NCI-H146 treated with DMSO at 0.1 percent for 48 hours (cell line): Measurements from ENCODE around the gene CDH7.

Source experiments
- DNase-seq: peaks from one replicate; lab custom pipeline; 2025; ENCODE audit not compliant: unreplicated experiment; lab: John Stamatoyannopoulos, UW

CDH7 gene

DNA sequence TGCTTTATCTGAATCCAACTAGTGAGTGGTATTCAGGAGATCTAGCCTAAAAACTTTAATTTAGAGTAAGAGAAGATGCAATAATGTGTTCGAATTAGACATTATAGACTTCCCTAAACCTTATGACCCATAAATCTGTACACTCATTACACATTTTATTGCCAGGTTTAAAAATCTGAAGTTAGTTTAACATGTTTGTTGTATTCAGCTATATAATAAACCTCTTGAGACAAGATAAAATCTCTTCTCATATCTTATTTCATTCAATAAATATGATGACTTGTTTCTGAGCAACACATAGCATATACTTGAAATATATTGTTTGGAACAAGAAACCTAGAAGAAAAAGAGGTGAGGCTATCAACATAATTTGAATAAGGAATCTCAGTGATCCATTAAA, 150.7 kb downstream of the CDH7 start:
- no peak for DNase-seq

DNA sequence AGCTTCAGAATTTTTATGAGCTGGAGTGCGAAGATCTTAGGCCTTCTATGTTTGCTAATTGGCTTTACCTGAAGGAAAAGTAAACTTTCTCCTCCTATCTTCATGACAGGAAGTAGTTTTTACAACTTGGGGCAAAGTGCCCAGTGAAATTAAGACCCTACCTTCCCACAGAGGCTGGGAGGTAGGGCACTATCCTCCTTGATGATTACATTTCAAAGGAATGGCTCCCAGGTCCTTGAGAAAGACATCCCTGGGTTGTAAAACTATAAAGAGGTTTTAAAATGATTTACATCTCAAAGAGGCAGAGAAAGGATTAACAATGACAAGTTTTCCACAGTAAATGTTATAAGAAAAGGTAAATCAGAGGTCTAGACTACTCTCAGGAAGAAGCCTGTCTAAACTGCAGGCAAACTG, 155.8 kb downstream of the CDH7 start:
- DNase-seq = no peak

DNA sequence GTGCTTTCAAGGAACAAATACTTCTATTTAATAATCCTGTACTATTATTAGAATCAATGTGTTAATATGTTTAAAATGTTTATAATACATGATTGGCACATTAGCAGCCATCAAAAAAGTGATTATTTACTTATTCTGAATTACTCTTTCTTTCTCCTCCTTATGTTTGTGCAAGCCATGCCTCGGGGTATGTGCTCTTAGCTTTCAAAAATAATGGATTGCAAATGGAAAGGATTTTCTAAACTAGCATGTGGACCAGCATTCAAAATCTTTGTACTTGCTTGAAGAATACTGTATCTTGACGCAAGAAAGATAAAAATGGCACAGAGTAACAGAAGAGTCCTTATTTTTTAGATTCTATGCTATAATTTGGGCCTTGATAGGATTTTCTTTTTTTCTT, 156.5 kb downstream of the CDH7 start:
- DNase-seq = peak; percentile 46

DNA sequence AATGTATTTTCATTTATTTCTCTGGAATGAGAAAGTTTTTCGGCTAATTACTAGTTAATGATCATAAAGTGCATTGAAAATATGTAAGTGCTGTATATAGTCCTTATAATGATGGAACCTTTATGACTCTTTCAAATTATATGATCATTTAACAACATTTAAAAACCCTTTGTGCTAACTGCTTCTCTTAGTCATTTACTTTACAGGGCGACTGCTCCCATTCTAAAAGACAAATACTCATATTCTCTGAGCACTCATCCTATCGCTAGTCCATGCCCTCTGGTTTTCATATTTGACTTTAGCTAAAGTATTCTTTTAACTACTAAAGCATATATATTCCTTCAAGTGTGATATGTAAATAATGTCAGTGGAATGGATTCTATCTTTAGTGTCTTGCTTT, 168.2 kb downstream of the CDH7 start:
- DNase-seq = no peak

DNA sequence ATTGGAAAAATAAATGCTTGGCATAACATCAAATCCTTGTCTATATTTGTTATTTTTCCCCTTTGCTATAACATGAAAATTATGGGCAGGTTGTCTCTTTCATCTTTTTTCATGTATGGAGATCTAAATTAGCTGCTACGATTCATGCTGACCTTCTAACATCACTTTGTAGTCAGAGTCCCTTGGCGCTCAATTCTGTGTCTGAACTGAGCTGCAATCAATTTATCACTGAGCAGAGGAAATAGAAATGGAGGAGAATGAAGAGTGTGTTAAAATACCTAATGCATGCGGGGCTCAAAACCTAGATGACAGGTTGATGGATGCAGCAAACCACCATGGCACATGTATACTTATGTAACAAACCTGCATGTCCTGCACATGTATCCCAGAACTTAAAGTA, 168.9 kb downstream of the CDH7 start:
- DNase-seq = no peak

DNA sequence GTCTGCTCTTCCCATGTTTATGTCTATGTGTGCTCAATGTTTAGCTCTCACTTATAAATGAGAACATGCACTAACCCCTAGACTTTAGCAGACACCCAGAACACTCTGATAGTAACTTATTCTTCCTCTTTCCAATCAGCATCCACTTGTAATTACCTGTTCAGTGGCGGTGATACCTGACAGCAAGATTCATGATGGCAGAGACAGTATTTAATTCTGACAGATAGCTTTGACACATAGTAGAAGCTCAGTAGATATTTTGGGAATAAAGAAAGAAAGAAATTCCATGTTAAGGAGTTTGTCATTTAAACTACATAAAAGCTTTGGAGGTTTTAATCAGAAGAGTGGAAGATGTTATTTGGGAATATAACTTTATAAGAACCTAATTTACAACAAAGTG, 171.3 kb downstream of the CDH7 start:
- DNase-seq = no peak

DNA sequence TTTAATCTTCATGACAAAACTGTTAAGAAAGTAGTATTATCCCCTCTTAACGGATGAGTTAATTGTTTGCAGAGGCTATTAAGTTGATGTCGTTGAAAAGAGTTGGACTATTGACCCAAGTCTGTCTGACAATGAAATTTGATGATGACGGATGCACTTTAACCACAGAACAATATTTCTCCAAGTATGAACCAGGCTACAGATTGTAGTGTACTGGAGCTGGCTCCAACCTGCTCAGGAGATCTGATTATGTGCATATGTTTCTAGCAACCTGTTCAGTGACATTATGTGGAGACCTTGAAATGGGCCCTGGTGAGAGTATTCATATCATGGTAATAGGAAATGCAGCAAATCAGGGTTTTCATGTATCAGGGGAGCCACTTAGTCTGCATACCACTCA, 174.1 kb downstream of the CDH7 start:
- no peak for DNase-seq

DNA sequence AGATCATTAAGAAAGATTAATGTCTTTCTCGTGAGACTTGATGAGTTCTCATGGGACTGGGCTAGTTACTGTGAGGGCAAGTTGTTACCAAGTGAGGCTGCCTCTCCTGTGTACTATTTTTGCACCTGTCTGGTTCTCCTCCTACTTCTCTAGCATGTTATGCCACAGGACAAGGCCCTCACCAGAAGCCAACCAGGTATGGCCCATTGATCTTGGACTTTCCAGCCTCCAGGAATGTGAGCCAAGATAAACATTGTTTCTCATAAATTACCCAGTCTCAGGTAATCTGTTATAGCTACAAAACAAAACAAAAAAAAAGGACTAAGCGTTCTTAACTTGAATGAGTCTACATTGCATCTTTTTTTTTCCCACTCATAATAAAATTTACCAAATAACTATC, 184.1 kb downstream of the CDH7 start:
- DNase-seq = no peak

DNA sequence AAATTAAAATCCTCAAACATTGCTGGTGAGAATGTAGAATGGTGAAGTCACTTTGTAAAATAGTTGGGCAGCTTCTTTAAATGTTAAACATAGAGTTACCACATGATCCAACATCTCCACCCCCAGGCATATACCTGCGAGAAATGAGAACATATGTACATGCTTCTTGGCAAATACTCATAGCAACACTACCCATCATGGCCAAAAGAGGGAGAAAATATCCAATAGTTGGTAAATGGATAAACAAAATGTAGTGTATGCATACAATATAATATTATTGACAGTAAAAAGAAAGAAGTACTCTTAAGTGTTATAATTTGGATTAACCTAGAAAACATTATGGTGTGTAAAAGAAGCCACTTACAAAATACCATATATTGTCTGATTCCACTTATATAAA, 185.9 kb downstream of the CDH7 start:
- DNase-seq = no peak

DNA sequence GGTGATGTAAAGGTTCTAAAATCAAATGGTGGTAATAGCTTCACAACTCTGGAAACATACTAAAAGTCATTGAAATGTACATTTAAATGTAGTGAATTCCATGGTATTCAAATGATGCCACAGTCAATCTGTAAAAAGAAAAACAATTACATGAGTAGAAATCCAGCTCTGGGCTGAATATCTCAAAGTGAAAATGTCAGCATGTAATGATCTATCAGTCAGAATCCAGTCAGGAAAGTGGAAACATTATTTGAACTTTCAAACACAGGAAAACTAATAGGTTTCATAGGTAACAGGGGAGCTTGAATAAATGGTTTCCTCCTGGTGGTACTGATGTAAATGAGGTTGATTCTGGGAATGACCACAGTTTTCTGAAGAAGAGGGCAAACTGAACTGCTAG, 186.4 kb downstream of the CDH7 start:
- DNase-seq = no peak

DNA sequence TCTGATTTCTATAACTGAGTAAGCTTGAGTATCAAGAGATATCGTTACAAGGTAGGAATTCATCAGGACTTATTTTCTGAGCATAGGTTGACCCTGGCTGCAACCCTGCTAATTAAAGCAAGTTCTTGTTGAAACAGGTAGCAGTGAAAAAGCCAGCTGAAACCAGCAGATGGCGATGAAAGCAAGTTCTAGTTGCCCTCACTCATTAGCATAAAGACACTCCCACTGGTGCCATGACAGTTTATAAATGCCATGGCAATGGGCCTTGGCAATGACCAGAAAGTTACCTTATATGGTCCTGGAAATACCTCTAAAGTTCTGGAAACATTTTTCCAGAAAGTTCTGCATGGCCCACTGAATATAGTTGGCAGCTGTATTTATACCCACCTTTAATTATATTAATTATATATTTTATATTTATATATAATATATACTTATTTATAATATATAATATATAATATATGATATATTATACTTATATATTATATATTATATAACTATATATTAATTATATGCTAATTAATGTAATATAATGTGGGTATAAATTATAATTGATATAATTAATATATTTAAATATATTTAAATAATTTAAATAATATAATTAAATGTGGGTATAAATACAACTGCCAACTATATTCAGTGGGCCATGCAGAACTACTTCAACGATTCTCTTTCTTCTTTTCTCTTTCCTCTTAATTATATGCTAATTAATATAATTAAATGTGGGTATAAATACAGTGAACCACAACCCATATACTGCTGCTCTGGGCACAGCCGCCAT, 188.0 kb downstream of the CDH7 start:
- no peak for DNase-seq
